Astrocyte of the spinal cord (primary cell): Measurements from ENCODE around the gene ARHGAP5.

Experiments
- DNase-seq: peaks from one replicate; pipeline ENCODE4 v3.0.0; 2011; ENCODE audit warnings: low read depth, low spot score
- H3K4me3 ChIP-seq: 2 replicates; pipeline ENCODE4 v1.5.1; 2011; ENCODE audit warnings: low read depth, mild to moderate bottlenecking, low read length, moderate library complexity
- in situ Hi-C: cut with HindIII; loops from 2 replicates; pipeline ENCODE4 v1.10.0; 2017; ENCODE audit warnings: low sequenced_read_pairs
- TF ChIP-seq, protein P1 (sequence below): IDR thresholded peaks from 2 replicates; pipeline ENCODE4 v1.5.1; 2012; ENCODE audit warnings: low read depth, mild to moderate bottlenecking, low read length, inconsistent platforms

ARHGAP5 gene

GRCh38 chr14:32150392-32150791, 73.3 kb downstream of the ARHGAP5 start:
- in situ Hi-C loops: no loop called here
- no peak overlapping the region for H3K4me3 ChIP-seq
- TF ChIP-seq, protein P1, sequence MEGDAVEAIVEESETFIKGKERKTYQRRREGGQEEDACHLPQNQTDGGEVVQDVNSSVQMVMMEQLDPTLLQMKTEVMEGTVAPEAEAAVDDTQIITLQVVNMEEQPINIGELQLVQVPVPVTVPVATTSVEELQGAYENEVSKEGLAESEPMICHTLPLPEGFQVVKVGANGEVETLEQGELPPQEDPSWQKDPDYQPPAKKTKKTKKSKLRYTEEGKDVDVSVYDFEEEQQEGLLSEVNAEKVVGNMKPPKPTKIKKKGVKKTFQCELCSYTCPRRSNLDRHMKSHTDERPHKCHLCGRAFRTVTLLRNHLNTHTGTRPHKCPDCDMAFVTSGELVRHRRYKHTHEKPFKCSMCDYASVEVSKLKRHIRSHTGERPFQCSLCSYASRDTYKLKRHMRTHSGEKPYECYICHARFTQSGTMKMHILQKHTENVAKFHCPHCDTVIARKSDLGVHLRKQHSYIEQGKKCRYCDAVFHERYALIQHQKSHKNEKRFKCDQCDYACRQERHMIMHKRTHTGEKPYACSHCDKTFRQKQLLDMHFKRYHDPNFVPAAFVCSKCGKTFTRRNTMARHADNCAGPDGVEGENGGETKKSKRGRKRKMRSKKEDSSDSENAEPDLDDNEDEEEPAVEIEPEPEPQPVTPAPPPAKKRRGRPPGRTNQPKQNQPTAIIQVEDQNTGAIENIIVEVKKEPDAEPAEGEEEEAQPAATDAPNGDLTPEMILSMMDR: no peak
- no peak for DNase-seq

- no peak overlapping the region for H3K4me3 ChIP-seq
- TF ChIP-seq, protein P1: no peak
- DNase-seq: no peak
- in situ Hi-C loops: no loop called here
Measured at GRCh38 chr14:32166029-32166428, 88.9 kb downstream of the ARHGAP5 start.

DNA sequence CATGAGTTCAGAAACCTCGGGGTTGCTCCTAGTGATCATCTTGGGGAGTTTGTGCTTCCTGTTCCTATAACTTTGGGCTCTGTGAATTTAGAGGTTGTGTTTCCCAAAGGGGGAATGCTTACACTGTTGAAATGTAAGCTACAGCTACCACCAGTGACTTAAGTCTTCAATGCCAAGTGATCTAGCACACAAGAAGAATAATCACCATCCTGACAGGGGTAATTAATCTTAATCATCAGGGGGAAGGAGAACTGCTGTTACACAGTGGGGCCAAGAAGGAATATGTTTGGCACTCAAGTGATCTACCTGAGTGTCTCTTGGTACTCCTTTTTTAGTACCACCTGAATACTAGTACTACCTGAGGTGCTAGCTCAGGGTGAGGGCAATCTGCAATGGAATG, 89.8 kb downstream of the ARHGAP5 start:
- no peak for DNase-seq
- no peak overlapping the region for H3K4me3 ChIP-seq
- in situ Hi-C loops: no loop called here
- TF ChIP-seq, protein P1: no peak

DNA sequence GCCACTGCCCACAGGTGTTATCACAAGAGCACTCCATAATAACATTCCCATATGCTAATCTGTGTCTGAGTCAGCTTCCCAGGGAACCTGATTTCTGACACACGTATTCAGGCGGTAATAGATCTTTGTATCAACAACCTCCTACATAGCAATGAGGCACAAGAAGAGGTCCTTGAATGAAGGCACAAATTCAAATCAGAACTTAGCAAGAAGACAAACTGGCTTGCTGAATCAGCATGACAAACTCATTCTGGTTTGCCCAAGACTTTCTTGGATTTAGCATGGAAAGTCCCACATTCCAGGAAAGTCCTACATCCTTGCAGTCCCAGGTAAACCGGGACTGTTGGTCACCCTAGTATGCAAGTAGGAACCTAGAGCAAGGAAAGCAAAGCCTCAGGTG, 90.8 kb downstream of the ARHGAP5 start:
- DNase-seq: no peak
- TF ChIP-seq, protein P1: no peak

DNA sequence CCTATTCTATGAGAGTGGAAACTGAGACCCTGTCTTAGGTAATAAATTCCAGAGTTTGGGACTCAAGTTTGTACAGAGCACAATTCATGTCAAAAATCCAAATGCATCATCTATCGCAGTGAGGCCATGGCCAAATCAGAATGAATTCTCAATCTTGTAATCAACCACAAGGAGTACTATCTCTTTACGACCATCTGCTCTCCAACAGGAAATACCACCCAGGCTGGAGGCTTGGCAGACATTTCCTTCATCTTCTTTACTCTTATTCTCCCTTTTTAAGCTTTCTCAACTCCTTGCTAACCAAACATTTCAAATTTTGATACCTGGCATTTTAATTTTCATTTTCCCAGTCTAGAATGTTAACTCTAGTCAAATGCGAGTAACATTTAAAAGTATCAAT, 92.1 kb downstream of the ARHGAP5 start:
- in situ Hi-C loops: no loop called here
- H3K4me3 ChIP-seq: no peak overlapping the region
- DNase-seq: no peak
- TF ChIP-seq, protein P1: no peak

More for the DNA sequence above, 90.8 kb downstream of the ARHGAP5 start:
- in situ Hi-C loops: no loop called here
- no peak overlapping the region for H3K4me3 ChIP-seq

DNA sequence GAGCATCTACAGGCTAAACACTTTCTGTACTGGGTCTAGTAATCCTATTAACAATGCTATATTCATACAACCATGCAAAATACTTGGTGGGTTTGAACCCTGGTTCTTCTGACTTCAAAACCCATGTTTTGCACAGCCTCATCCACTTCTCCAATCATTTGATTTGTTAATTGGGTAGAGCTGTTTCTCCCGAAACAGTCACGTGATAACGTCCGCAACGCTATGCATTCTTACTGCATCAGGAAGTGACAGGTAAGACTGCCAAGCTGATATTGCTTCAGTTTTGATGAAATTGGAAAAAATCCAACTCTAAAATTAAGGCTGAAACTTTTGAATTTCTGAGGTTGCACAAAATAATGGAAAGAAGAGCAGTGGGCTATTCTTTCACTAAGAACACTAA, 94.4 kb downstream of the ARHGAP5 start:
- in situ Hi-C loops: no loop called here
- no peak overlapping the region for H3K4me3 ChIP-seq
- TF ChIP-seq, protein P1: no peak
- no peak for DNase-seq
